ENCODE results near the gene MON2. TPM values are rescaled to one million over a fixed set of nuclear protein-coding genes. Genes with fewer than 3 reads are reported as not detected.
"Not testable (repeated sequence)": the region's sequence is repeated elsewhere in the genome, so short reads cannot be mapped to it uniquely, and the experiment has no call there.

The MON2 gene
- total RNA-seq, 1 donor from 2014 or later = 17.2 TPM

DNA sequence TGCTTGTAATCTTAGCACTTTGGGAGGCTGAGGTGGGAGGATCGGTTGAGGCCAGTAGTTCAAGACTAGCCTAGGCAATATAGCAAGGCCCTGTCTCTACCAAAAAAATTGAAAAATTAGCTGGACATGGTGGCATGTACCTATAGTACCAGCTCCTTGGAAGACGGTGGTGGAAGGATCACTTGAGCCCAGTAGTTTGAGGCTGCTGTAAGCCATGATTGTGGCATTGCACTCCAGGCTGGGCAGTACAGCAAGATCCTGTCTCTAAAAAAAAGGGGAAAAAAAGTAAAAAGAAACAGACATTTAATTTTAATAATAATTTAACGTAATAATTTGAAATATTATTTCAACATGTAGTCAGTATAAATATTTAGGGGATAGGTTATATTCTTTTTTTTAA lies 16.1 kb downstream of the MON2 start:
- H3K4me3 ChIP-seq = no peak overlapping the region
- H3K36me3 ChIP-seq = peaks cover 4% of the 10 kb centered on the region
- no peak for DNase-seq
- TF ChIP-seq, protein P1, sequence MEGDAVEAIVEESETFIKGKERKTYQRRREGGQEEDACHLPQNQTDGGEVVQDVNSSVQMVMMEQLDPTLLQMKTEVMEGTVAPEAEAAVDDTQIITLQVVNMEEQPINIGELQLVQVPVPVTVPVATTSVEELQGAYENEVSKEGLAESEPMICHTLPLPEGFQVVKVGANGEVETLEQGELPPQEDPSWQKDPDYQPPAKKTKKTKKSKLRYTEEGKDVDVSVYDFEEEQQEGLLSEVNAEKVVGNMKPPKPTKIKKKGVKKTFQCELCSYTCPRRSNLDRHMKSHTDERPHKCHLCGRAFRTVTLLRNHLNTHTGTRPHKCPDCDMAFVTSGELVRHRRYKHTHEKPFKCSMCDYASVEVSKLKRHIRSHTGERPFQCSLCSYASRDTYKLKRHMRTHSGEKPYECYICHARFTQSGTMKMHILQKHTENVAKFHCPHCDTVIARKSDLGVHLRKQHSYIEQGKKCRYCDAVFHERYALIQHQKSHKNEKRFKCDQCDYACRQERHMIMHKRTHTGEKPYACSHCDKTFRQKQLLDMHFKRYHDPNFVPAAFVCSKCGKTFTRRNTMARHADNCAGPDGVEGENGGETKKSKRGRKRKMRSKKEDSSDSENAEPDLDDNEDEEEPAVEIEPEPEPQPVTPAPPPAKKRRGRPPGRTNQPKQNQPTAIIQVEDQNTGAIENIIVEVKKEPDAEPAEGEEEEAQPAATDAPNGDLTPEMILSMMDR (IDR thresholded peaks at IDR 0.05; ENCODE audit: borderline replicate concordance) = no peak
- no peaks in the 10 kb centered on the region for H3K27me3 ChIP-seq (ENCODE audit: low read depth)
- no peaks in the 10 kb centered on the region for H3K9me3 ChIP-seq (replicated peaks)
- H3K27ac ChIP-seq (replicated peaks) = no peak overlapping the region
- intact Hi-C loops (cut with micrococcal nuclease) = no loop called here
- peaks cover 24% of the 10 kb centered on the region for H3K4me1 ChIP-seq

DNA sequence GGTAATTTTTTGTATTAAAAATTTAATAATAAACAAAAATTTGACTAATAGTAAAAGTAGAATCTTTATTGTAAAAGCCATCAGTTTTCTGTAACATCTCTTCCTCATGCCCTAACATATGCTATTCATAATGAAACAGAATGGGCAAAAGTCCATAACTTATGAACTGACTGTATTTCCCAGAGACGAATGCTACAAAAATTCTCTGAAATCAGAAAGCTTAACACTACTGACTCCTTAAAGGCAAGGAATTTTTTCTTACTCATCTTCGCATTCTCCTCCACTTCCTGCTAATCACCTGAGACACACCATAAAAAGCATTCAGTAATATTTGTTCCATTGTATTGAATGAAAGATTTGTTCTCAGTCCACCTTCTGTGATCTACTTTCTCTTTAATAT lies 17.6 kb downstream of the MON2 start:
- DNase-seq = no peak
- peaks cover 24% of the 10 kb centered on the region for H3K4me1 ChIP-seq
- TF ChIP-seq, protein P1 (IDR thresholded peaks at IDR 0.05; ENCODE audit: borderline replicate concordance) = no peak
- no peak overlapping the region for H3K4me3 ChIP-seq
- H3K36me3 ChIP-seq = peaks cover 4% of the 10 kb centered on the region
- H3K27ac ChIP-seq (replicated peaks) = no peak overlapping the region
- H3K9me3 ChIP-seq (replicated peaks) = no peaks in the 10 kb centered on the region
- intact Hi-C loops (cut with micrococcal nuclease) = no loop called here
- H3K27me3 ChIP-seq (ENCODE audit: low read depth) = no peaks in the 10 kb centered on the region

GRCh38 chr12:62505786-62506185 lies 39.2 kb downstream of the MON2 start:
- no peak overlapping the region for H3K27ac ChIP-seq (replicated peaks)
- intact Hi-C loops (cut with micrococcal nuclease) = no loop called here
- H3K27me3 ChIP-seq (ENCODE audit: low read depth) = no peaks in the 10 kb centered on the region
- H3K9me3 ChIP-seq (replicated peaks) = no peaks in the 10 kb centered on the region
- peaks cover 67% of the 10 kb centered on the region for H3K36me3 ChIP-seq
- H3K4me1 ChIP-seq = peaks cover 8% of the 10 kb centered on the region
- no peak for DNase-seq
- TF ChIP-seq, protein P1 (IDR thresholded peaks at IDR 0.05; ENCODE audit: borderline replicate concordance) = no peak
- H3K4me3 ChIP-seq = no peak overlapping the region

DNA sequence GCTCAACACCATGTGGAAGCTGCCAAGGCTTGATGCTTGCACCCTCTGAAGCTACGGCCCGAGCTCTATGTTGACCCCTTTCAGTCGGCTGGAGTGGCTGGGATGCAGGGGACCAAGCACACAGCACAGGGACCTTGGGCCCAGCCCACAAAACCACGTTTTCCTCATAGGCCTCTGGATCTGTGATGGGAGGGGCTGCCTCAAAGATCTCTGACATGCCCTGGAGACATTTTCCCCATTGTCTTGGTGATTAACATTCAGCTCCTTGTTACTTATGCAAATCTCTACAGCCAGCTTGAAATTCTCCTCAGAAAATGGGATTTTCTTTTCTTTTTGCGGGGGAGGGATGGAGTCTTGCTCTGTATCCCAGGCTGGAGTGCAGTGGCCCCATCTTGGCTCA lies 46.3 kb downstream of the MON2 start:
- Histone ChIP-seq H3K27ac (replicated peaks) (no peak overlapping the region), H3K4me1 (no peaks in the 10 kb centered on the region), H3K4me3 (no peak overlapping the region), H3K27me3 (ENCODE audit: low read depth) (no peaks in the 10 kb centered on the region), H3K36me3 (peaks cover 53% of the 10 kb centered on the region), H3K9me3 (replicated peaks) (no peaks in the 10 kb centered on the region)
- intact Hi-C loops (cut with micrococcal nuclease) = no loop called here
- TF ChIP-seq, protein P1 (IDR thresholded peaks at IDR 0.05; ENCODE audit: borderline replicate concordance) = no peak
- no peak for DNase-seq

DNA sequence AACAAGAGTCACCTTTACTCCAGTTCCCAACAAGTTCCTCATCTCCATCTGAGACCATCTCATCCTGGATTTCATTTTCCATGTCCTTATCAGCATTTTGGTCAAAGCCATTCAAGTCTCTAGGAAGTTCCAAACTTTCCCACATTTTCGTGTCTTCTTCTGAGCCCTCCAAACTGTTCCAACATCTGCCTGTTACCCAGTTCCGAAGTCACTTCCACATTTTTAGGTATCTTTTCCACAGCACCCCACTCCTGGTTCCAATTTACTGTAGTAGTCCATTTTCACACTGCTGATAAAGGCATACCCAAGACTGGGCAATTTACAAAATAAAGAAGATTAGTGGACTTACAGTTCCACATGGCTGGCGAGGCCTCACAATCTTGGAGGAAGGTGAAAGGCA lies 47.5 kb downstream of the MON2 start:
- H3K27ac ChIP-seq (replicated peaks); intact Hi-C loops (cut with micrococcal nuclease); H3K4me1 ChIP-seq; H3K27me3 ChIP-seq (ENCODE audit: low read depth); H3K4me3 ChIP-seq; H3K9me3 ChIP-seq (replicated peaks); DNase-seq: not testable (repeated sequence)
- peaks cover 41% of the 10 kb centered on the region for H3K36me3 ChIP-seq

DNA sequence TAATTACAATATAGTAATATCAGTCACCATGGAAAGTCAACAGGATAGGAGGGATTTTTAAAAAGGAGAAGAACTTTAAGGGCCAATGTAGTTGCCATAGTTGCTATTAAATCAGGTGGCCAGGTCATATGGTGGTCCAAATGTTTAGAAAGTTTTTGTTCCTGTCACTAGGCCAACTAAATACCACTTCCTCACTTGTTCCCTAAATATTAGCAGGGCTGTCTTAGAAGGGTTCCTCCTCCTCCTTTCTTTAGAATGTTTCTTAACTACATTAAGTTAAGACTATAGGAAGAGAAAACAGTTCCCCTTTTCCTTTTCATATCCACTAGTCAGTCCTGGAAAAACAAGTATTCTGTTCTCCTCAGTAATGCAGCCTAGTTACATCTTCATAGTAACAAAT lies 50.3 kb downstream of the MON2 start:
- H3K27ac ChIP-seq (replicated peaks) = no peak overlapping the region
- DNase-seq = no peak
- TF ChIP-seq, protein P1 (IDR thresholded peaks at IDR 0.05; ENCODE audit: borderline replicate concordance) = no peak
- peaks cover 25% of the 10 kb centered on the region for H3K36me3 ChIP-seq
- H3K27me3 ChIP-seq (ENCODE audit: low read depth) = no peaks in the 10 kb centered on the region
- H3K4me1 ChIP-seq = peaks cover 6% of the 10 kb centered on the region
- H3K4me3 ChIP-seq = no peak overlapping the region
- intact Hi-C loops (cut with micrococcal nuclease) = no loop called here
- no peaks in the 10 kb centered on the region for H3K9me3 ChIP-seq (replicated peaks)
